Measurements from ENCODE around the gene NLN.
"Not testable (repeated sequence)": the region's sequence is repeated elsewhere in the genome, so short reads cannot be mapped to it uniquely, and the experiment has no call there.

NLN gene

DNA sequence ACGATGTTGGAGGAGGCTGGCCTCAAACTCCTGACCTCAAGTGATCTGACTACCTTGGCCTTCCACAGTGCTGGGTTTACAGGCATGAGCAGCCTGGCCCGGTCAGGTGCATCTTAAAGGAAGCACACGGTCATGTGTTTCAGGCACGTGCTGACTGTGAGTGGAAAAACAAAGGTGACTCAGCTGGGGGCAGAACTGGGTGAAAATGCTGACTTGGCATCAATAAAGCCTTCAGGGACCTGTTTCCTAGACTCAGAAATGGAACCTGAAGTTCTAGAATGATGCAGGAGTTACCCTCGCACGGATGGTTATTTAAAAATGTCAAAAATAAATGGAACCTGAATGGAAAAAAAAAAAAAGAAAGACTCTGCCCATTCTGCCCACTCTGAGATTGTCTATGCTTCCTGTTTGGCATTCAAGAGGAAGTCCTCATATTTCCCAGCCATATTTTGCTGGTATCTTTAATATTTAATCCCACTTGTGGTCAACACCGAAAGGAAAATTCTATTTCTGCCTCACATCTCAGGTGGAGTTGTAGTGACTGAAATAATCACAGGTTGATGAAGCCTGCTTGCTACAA is 12.3 kb downstream of the NLN start:
- DNase-seq, result not testable (repeated sequence)

DNA sequence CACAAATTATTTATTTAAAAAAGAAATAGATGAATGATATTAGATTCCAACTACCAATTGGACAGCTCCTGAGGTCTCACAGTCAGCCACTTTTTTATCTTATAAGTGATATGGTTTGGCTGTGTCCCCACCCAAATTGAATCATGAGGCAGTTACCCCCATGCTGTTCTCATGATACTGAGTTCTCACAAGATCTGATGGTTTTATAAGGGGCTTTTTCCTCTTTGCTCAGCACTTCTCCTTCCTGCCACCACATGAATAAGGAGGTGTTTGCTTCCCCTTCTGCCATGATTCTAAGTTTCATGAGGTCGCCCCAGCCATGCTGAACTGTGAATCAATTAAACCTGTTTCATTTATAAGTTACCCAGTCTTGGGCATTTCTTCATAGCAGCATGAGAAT is 12.9 kb downstream of the NLN start:
- no peak for DNase-seq

DNA sequence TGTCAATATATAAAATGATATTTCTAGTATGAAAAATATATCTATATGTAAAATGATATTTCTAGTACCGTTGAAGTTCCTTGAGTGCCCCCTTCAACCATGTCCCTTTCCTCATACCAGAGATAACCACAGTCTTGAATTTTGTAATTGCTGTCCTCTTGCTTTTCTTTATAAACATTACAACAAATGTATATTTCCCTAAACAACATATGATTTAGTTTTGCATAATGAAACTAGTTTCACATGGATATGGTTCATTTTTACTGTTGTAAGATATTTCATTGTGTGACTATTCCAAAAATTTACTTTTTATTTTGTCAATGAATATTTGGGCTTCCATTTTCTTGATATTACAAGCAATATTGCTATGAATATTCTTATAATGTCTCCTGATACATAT is 14.0 kb downstream of the NLN start:
- no peak for DNase-seq

DNA sequence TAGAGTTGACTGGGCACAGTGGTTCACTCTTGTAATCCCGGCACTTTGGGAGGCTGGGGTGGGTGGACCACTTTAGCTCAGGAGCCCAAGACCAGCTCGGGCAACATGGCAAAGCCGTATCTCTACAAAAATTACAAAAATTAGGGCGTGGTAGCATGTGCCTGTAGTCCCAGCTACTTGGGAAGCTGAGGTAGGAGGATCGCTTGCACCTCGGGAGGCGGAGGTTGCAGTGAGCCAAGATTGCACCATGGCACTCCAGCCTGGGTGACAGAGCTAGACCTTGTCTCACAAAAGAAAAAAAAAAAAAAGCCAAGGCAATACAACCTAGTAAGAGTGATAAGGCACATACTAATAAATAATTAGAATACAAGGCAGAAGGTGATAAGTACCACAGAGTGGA is 15.8 kb downstream of the NLN start:
- no peak for DNase-seq

DNA sequence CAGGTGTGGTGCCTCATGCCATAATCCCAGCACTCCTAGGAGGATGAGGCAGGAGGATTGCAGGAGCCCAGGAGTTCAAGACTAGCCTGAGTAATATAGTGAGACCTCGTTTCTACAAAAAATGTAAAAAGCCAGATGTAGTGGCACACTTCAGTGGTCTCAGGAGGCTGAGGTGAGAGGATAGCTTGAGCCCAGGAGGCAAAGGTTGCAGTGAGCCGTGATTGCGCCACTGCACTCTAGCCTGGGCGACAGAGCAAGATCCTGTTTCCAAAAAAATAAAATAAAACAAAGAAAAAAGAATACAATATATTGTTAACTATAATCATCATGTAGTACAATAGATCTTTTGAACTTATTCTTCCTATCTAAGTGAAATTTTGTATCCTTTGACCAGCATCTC is 16.3 kb downstream of the NLN start:
- no peak for DNase-seq

GRCh38 chr5:65739162-65739561 is 17.2 kb downstream of the NLN start:
- DNase-seq, result no peak

DNA sequence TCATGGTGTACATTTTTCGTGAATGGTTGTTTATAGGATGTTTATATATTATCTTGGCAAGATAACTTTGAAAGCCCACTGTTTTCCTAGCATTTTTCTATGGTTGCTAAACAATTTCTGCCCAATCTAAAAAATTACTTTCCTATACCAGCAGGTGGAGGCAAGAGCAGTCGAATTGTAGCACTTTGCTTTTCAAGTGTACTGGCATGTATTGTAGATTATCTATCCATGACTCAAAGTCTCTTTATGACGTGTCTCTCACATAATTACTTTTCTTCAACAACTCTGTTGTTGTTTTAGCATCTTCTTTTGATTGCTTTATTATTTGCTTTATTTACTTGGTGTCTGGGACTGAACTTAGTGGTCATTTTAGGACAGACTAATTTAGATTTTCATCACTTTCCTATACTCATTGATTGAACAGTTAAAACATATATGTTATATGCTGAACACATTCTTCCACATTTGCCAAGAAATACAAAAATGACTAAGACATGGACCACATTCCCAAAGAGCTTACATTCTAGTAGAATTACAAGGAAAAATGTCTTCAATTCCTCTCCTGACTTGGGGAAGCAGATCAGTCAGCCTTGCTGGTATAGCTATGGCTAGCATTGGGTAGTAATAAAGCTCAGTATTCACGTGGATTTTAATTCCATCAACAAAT is 20.7 kb downstream of the NLN start:
- DNase-seq, result peak; percentile 33 to 83

- no peak for DNase-seq
Measured at GRCh38 chr5:65749221-65749844, 27.3 kb downstream of the NLN start.

GRCh38 chr5:65749956-65750355 is 28.0 kb downstream of the NLN start:
- no peak for DNase-seq

DNA sequence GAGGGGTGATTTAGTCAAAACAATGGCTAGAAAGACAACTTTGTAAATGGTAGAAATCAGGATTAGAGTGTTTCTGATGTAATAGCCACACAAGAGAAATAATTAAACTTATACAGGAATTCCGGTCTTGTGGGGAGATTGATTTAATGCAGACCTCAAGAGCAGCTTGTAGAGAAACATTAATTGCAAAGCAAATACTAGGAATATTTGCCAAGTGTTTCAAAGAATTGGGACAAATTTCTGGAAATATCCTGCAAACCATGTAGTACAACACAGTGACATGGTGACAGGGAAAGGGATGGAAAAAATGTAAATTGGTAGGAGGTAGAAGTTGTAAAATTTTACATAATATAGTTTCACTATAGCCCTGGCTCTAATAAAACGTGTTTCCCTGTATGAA is 28.9 kb downstream of the NLN start:
- no peak for DNase-seq

- DNase-seq, result no peak
Measured at GRCh38 chr5:65753189-65753588, 31.2 kb downstream of the NLN start.

GRCh38 chr5:65758546-65759144 is 36.6 kb downstream of the NLN start:
- DNase-seq, result no peak

GRCh38 chr5:65760504-65761275 is 38.7 kb downstream of the NLN start:
- DNase-seq, result peak in 1 of 2 experiments; percentile 26

DNA sequence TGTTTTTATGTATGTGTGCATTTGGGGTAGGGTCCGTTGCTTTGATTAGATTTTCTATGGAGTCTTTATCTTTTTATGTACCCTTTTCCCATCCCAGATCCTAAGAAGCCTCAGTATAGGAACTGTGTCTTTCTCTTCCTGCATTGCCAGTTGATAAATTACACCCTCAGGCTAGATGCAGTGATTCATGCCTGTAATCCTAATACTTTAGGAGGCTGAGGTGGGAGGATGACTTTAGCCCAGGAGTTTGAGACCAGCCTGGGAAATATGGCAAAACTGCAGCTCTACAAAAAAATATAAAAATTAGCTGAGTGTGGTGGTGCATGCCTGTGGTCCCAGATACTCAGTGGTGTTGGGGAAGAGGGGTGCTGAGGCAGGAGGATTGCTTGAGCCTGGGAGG is 40.2 kb downstream of the NLN start:
- DNase-seq, result no peak

- DNase-seq, result no peak
Measured at GRCh38 chr5:65765582-65765981, 43.6 kb downstream of the NLN start.

- no peak for DNase-seq
Measured at GRCh38 chr5:65766175-65766574, 44.2 kb downstream of the NLN start.

DNA sequence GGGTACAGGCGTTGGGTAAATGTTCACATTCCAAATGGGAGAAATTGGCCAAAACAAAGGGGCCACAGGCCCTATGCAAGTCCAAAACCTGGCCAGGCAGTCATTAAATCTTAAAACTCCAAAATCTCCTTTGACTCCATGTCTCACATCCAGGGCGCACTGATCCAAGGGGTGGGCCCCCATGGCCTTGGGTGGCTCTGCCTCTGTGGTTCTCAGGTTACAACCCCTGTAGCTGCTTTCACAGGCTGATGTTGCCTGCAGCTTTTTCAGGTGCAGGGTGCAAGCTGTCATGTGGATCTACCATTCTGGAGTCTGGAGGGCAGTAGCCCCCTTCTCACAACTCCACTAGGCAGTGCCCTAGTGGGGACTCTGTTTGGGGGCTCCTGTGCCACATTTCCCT is 44.8 kb downstream of the NLN start:
- DNase-seq, result no peak

GRCh38 chr5:65767565-65767964 is 45.6 kb downstream of the NLN start:
- DNase-seq, result no peak

- no peak for DNase-seq
Measured at GRCh38 chr5:65768723-65769346, 46.8 kb downstream of the NLN start.

- DNase-seq, result peak; percentile 21 to 75
Measured at GRCh38 chr5:65769539-65769938, 47.5 kb downstream of the NLN start.

GRCh38 chr5:65771266-65771665 is 49.3 kb downstream of the NLN start:
- no peak for DNase-seq

GRCh38 chr5:65772963-65773362 is 51.0 kb downstream of the NLN start:
- DNase-seq, result not testable (repeated sequence)

GRCh38 chr5:65774346-65774745 is 52.3 kb downstream of the NLN start:
- peak in 1 of 2 experiments; percentile 26 for DNase-seq

All from SW 1271 (cell line).